NCI-H187 (cell line): Measurements from ENCODE around the gene KCNJ14.
A peak's percentile ranks its signal among the peaks of the same experiment; 100 is the strongest.

Source experiments
- DNase-seq, 2 experiments: peaks; one replicate each; lab custom pipeline; 2025; lab: John Stamatoyannopoulos, UW

KCNJ14 gene

GRCh38 chr19:48508729-48509411 lies 53.5 kb downstream of the KCNJ14 start:
- DNase-seq = no peak

GRCh38 chr19:48509467-48510194 lies 54.3 kb downstream of the KCNJ14 start:
- DNase-seq = no peak

GRCh38 chr19:48510421-48511268 lies 55.3 kb downstream of the KCNJ14 start:
- DNase-seq = peak; percentile 45 to 58

GRCh38 chr19:48511321-48511731 lies 56.0 kb downstream of the KCNJ14 start:
- no peak for DNase-seq

- DNase-seq = peak; percentile 22 to 31
Measured at GRCh38 chr19:48511800-48512503, 56.6 kb downstream of the KCNJ14 start, which contains the start of gene LMTK3. TSS of gene LMTK3 (minus strand) at chr19:48511835. CDS start at chr19:48511576, 259 bp downstream.

GRCh38 chr19:48512504-48513288 lies 57.3 kb downstream of the KCNJ14 start:
- DNase-seq = no peak

GRCh38 chr19:48513289-48514122 lies 58.1 kb downstream of the KCNJ14 start:
- peak; percentile 26 to 60 for DNase-seq

GRCh38 chr19:48514123-48514458 lies 58.7 kb downstream of the KCNJ14 start:
- no peak for DNase-seq

- DNase-seq = no peak
Measured at GRCh38 chr19:48516536-48516935, 61.2 kb downstream of the KCNJ14 start.
